A549 (cell line): ENCODE results near the gene CCDC12. TPM values are rescaled to one million over a fixed set of nuclear protein-coding genes. Genes with fewer than 3 reads are reported as not detected.

Experiments used
- ATAC-seq, 2 experiments: fragments of 200-7000 bp in 1 of 2; fragments of >200 bp in 1 of 2; cut with Nextera tagmentation in 1 of 2; cut with Tn5 transposase in 1 of 2; 3 replicates each; pipeline versions ENCODE4 v1.8.0 to v1.9.1; 2018 to 2020; ENCODE audit warnings: mild to moderate bottlenecking in 1 of 2, moderate library complexity in 1 of 2
- CTCF ChIA-PET: fragments of 300-600 bp; sonication (Branson Sonifier 250); formaldehyde crosslinking; extraction: SDS; loops from one replicate; lab custom pipeline; 2021; ENCODE audit warnings: antibody characterized with exemption, inconsistent platforms; lab: Yijun Ruan, JAX
- POLR2A ChIA-PET: fragments of 350-600 bp; formaldehyde crosslinking; extraction: SDS; loops from one replicate; lab custom pipeline; 2021; ENCODE audit warnings: antibody characterized with exemption, inconsistent platforms; lab: Yijun Ruan, JAX
- DNase-seq, 2 experiments: peaks; one replicate each; pipeline versions ENCODE4 v3.0.0 to v3.0.0-alpha.2; 2011 to 2016; ENCODE audit warnings: low read depth in 1 of 2, low spot score in 1 of 2
- FAIRE-seq: peaks from 2 replicates; lab custom pipeline; 2011; peaks lifted over from hg19 to GRCh38; lab: Jason Lieb, UNC
- H3K27ac ChIP-seq, 2 experiments: fragments of >200 bp; sonication (Bioruptor Twin); formaldehyde crosslinking; 3 replicates each; pipeline ENCODE4 v1.5.1; 2016 to 2017
- H3K4me1 ChIP-seq: fragments of >200 bp; sonication (Bioruptor Twin); formaldehyde crosslinking; 3 replicates; pipeline ENCODE4 v1.6.1; 2016
- H3K4me2 ChIP-seq: fragments of >200 bp; sonication (Bioruptor Twin); formaldehyde crosslinking; 3 replicates; pipeline ENCODE4 v1.6.1; 2016
- H3K4me3 ChIP-seq: fragments of >200 bp; sonication (Bioruptor Twin); formaldehyde crosslinking; 3 replicates; pipeline ENCODE4 v1.5.1; 2016
- H3K9me3 ChIP-seq: fragments of >200 bp; sonication (Bioruptor Twin); formaldehyde crosslinking; 3 replicates; pipeline ENCODE4 v1.6.1; 2016
- BCL3 ChIP-seq: fragments of >200 bp; sonication (Bioruptor Twin); formaldehyde crosslinking; IDR thresholded peaks from 3 replicates; pipeline ENCODE4 v1.6.1; 2016
- CBX2 ChIP-seq: fragments of 200-600 bp; sonication (generic); IDR thresholded peaks from 2 replicates; pipeline ENCODE4 v1.6.1; 2016; ENCODE audit warnings: low read depth, mild to moderate bottlenecking, borderline replicate concordance
- CBX8 ChIP-seq: fragments of 200-600 bp; sonication (generic); IDR thresholded peaks from 2 replicates; pipeline ENCODE4 v1.6.1; 2016
- CEBPB ChIP-seq, 2 experiments: fragments of >200 bp in 1 of 2; sonication (Bioruptor Twin) in 1 of 2; formaldehyde crosslinking in 1 of 2; IDR thresholded peaks; 2 replicates each; pipeline ENCODE4 v1.6.1; 2012 to 2016
- CHD2 ChIP-seq: fragments of 150-350 bp; IDR thresholded peaks from 2 replicates; pipeline ENCODE4 v1.6.1; 2014; ENCODE audit warnings: low read length; ENCODE audit not compliant: partially characterized antibody
- EHF ChIP-seq: fragments of 250-450 bp; sonication (Bioruptor Pico); IDR thresholded peaks from 2 replicates; pipeline ENCODE4 v1.5.0; 2020; ENCODE audit warnings: mild to moderate bottlenecking
- EHMT2 ChIP-seq: fragments of 200-600 bp; sonication (generic); IDR thresholded peaks from 2 replicates; pipeline ENCODE4 v1.6.1; 2016; ENCODE audit warnings: antibody characterized with exemption, low read depth, mild to moderate bottlenecking, moderate library complexity
- EP300 ChIP-seq, 2 experiments: fragments of >200 bp; sonication (Bioruptor Twin); formaldehyde crosslinking; IDR thresholded peaks; 2 replicates in 1 of 2; 3 replicates in 1 of 2; pipeline ENCODE4 v1.6.1; 2016 to 2017
- FOSB ChIP-seq: fragments of 250-450 bp; sonication (Bioruptor Pico); IDR thresholded peaks from 2 replicates; pipeline ENCODE4 v1.5.0; 2020; ENCODE audit warnings: mild to moderate bottlenecking, moderate library complexity
- FOXS1 ChIP-seq: fragments of 250-450 bp; sonication (Bioruptor Pico); IDR thresholded peaks from 2 replicates; pipeline ENCODE4 v1.5.0; 2020; ENCODE audit warnings: mild to moderate bottlenecking, moderate library complexity
- GATA3 ChIP-seq: IDR thresholded peaks from 2 replicates; pipeline ENCODE4 v1.6.1; 2012; ENCODE audit warnings: borderline replicate concordance
- HEYL ChIP-seq: fragments of 250-450 bp; sonication (Bioruptor Pico); IDR thresholded peaks from 2 replicates; pipeline ENCODE4 v1.8.0; 2021; ENCODE audit warnings: mild to moderate bottlenecking, moderate library complexity
- HMGXB4 ChIP-seq: fragments of 250-450 bp; sonication (Bioruptor Pico); IDR thresholded peaks from 2 replicates; pipeline ENCODE4 v1.5.0; 2021; ENCODE audit warnings: mild to moderate bottlenecking, moderate library complexity, borderline replicate concordance
- HOXB5 ChIP-seq: fragments of 250-450 bp; sonication (Bioruptor Pico); IDR thresholded peaks from 2 replicates; pipeline ENCODE4 v1.5.0; 2020; ENCODE audit warnings: mild to moderate bottlenecking, moderate library complexity
- JUNB ChIP-seq: fragments of >200 bp; sonication (Bioruptor Twin); formaldehyde crosslinking; IDR thresholded peaks from 2 replicates; pipeline ENCODE4 v1.6.1; 2016
- MAZ ChIP-seq: fragments of 150-350 bp; IDR thresholded peaks from 2 replicates; pipeline ENCODE4 v1.6.1; 2014; ENCODE audit warnings: antibody characterized with exemption, low read depth, low read length, borderline replicate concordance
- NFE2L2 ChIP-seq: fragments of 150-350 bp; conservative IDR thresholded peaks from 2 replicates; pipeline ENCODE4 v1.6.1; 2014; ENCODE audit warnings: low read length
- NR3C1 ChIP-seq: fragments of >200 bp; sonication (Bioruptor Twin); formaldehyde crosslinking; IDR thresholded peaks from 3 replicates; pipeline ENCODE4 v1.6.1; 2017
- PBX3 ChIP-seq: IDR thresholded peaks from 2 replicates; pipeline ENCODE4 v1.6.1; 2012
- POLR2A ChIP-seq: IDR thresholded peaks from 2 replicates; pipeline ENCODE4 v1.6.1; 2012; ENCODE audit warnings: mild to moderate bottlenecking, low read length
- POLR2AphosphoS2 ChIP-seq: conservative IDR thresholded peaks from 2 replicates; pipeline ENCODE4 v1.6.1; 2012; ENCODE audit warnings: low read length, improper control_type of control experiment, inconsistent platforms
- RAD21 ChIP-seq, 2 experiments: fragments of >200 bp in 1 of 2; sonication (Bioruptor Twin) in 1 of 2; formaldehyde crosslinking in 1 of 2; IDR thresholded peaks in 1 of 2; conservative IDR thresholded peaks in 1 of 2; 2 replicates in 1 of 2; 3 replicates in 1 of 2; pipeline ENCODE4 v1.6.1; 2012 to 2018; ENCODE audit warnings: inconsistent platforms in 1 of 2
- RCOR1 ChIP-seq: fragments of 150-350 bp; IDR thresholded peaks from 2 replicates; pipeline ENCODE4 v1.6.1; 2014; ENCODE audit warnings: antibody characterized with exemption, low read length, low read depth
- SMC3 ChIP-seq: fragments of >200 bp; sonication (Bioruptor Twin); formaldehyde crosslinking; IDR thresholded peaks from 3 replicates; pipeline ENCODE4 v1.6.1; 2018; ENCODE audit warnings: inconsistent platforms
- SREBF2 ChIP-seq: fragments of 450-650 bp; IDR thresholded peaks from 2 replicates; pipeline ENCODE4 v1.6.1; 2014; ENCODE audit warnings: mild to moderate bottlenecking, moderate library complexity
- TP53 ChIP-seq: fragments of 250-450 bp; sonication (Bioruptor Pico); IDR thresholded peaks from 2 replicates; pipeline ENCODE4 v1.5.0; 2021; ENCODE audit warnings: mild to moderate bottlenecking, moderate library complexity
- USF2 ChIP-seq: fragments of 450-650 bp; IDR thresholded peaks from 2 replicates; pipeline ENCODE4 v1.6.1; 2014; ENCODE audit warnings: antibody characterized with exemption
- ZC3H11A ChIP-seq: fragments of 450-650 bp; IDR thresholded peaks from 2 replicates; pipeline ENCODE4 v1.6.1; 2014; ENCODE audit warnings: antibody characterized with exemption, mild to moderate bottlenecking
- ZFP36 ChIP-seq: fragments of 450-650 bp; IDR thresholded peaks from 2 replicates; pipeline ENCODE4 v1.6.1; 2014; ENCODE audit warnings: borderline replicate concordance; ENCODE audit not compliant: partially characterized antibody
- ZNF302 ChIP-seq: fragments of 250-450 bp; sonication (Bioruptor Pico); IDR thresholded peaks from 2 replicates; pipeline ENCODE4 v1.9.0; 2021; ENCODE audit warnings: inconsistent platforms, mild to moderate bottlenecking, moderate library complexity
- ZSCAN20 ChIP-seq: fragments of 250-450 bp; sonication (Bioruptor Pico); IDR thresholded peaks from 2 replicates; pipeline ENCODE4 v1.8.0; 2022; ENCODE audit warnings: mild to moderate bottlenecking, moderate library complexity
- WGBS: methylation state at CpG from one replicate; pipeline ENCODE4 v1.1.6; 2017; ENCODE audit errors: missing lambda C conversion rate; 5-methylcytosine and 5-hydroxymethylcytosine counted together
- polyA plus RNA-seq, 4 experiments: library from polyadenylated mRNA; depleted of rRNA in 3 of 4; stranded (reverse); fragments of >200 nt; fragmentation: RNase III in 1 of 4; extraction: RNeasy Plus Mini Kit Qiagen cat#74134 plus additional on column Dnase treatment in 1 of 4; gene quantifications; 2 replicates in 3 of 4; 3 replicates in 1 of 4; pipeline ENCODE4 v1.2.3, GENCODE V29; 2011 to 2017

The CCDC12 gene
- polyA plus RNA-seq, 2 of the 4 experiments (the other 2 are of a cell fraction), result 34.8 to 81.0 TPM

DNA sequence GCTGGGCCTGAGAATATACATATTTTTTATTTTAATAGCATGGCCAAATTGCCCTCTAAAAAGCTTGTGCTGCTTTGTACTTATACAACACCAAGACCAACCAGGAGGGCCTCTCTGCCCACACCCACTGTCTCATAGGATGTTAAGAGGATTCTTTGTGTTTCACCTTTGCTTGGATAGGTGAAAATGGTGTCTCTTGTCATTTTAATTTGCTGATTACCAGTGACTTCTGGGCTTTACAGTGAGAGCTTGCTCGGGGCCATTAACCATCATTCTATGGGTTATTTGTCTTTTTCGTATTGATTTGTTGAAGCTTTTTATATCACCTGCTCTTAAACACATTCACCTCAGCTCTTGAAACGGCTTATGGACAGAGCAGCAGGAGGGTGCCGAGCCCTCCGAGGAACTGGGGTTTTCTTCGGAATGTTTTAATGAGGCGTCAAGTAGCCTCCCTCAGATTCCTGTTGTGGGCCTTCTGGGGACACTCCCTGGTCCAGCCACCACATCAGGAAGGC is 88.5 kb downstream of the CCDC12 start:
- Histone ChIP-seq H3K4me3 (no peak overlapping the region), H3K4me1 (peaks cover 8% of the 10 kb centered on the region; the same call in 1 of the 3 replicates), H3K4me2 (no peak overlapping the region), H3K9me3 (no peaks in the 10 kb centered on the region), H3K27ac (no peak overlapping the region)
- DNase-seq, result no peak
- ChIA-PET POLR2A (no interaction called here), CTCF (no interaction called here)
- no peak for FAIRE-seq
- ATAC-seq, result no peak
- TF ChIP-seq HMGXB4 (CRISPR knock-in tag) (no peak), USF2 (no peak), EHMT2 (no peak), HEYL (no peak), POLR2A (no peak), RAD21 (conservative IDR thresholded peaks at IDR 0.05 in 1 of 2, IDR thresholded peaks at IDR 0.05 in 1 of 2) (no peak), NR3C1 (no peak), RCOR1 (no peak), CEBPB (IDR thresholded peaks at IDR 0.05) (no peak), CBX8 (no peak), EHF (CRISPR knock-in tag) (no peak), SMC3 (no peak), TP53 (CRISPR knock-in tag) (no peak), POLR2AphosphoS2 (no peak), NFE2L2 (no peak), GATA3 (no peak), JUNB (no peak), SREBF2 (no peak)
- WGBS, result 68% methylated on average over 6 of the region's 7 CpGs

- Histone ChIP-seq H3K4me3 (no peak overlapping the region), H3K4me1 (0 out of 3 replicates have a peak, but pooled peaks cover 4% of the 10 kb centered on the region), H3K9me3 (no peaks in the 10 kb centered on the region), H3K27ac (no peak overlapping the region), H3K4me2 (no peak overlapping the region)
- CTCF ChIA-PET, result interaction anchor here (1.6 to 3.0 kb wide), 3 partner anchors 10 to 397 kb away, joined by 3 to 15 read pairs (median 11); no protein-coding TSS in a partner anchor
- POLR2A ChIA-PET, result no interaction called here
- FAIRE-seq (no peak), DNase-seq (no peak), ATAC-seq (no peak)
- TF ChIP-seq MAZ, result no peak
- TF ChIP-seq HEYL, result no peak
- no peak for TF ChIP-seq FOSB (CRISPR knock-in tag)
- no peak for TF ChIP-seq NFE2L2
- TF ChIP-seq EP300 (IDR thresholded peaks at IDR 0.05), result no peak
- TF ChIP-seq SMC3, result no peak
- TF ChIP-seq ZC3H11A, result no peak
- no peak for TF ChIP-seq CHD2
- TF ChIP-seq ZFP36, result no peak
- TF ChIP-seq FOXS1 (CRISPR knock-in tag), result no peak
- TF ChIP-seq BCL3, result no peak
- TF ChIP-seq HMGXB4 (CRISPR knock-in tag), result no peak
- no peak for TF ChIP-seq CBX2
- TF ChIP-seq HOXB5 (CRISPR knock-in tag), result no peak
- no peak for TF ChIP-seq ZNF302
- TF ChIP-seq POLR2AphosphoS2, result no peak
- no peak for TF ChIP-seq RAD21 (conservative IDR thresholded peaks at IDR 0.05 in 1 of 2, IDR thresholded peaks at IDR 0.05 in 1 of 2)
- no peak for TF ChIP-seq PBX3
- no peak for TF ChIP-seq ZSCAN20 (CRISPR knock-in tag)
- TF ChIP-seq, all 56 proteins: peak for 0
- WGBS, result no CpG with 5 or more reads among the region's 3 CpGs
Observed at GRCh38 chr3:46885612-46886011, 90.9 kb downstream of the CCDC12 start.
